HepG2 (cell line): ENCODE data around the gene MST1. TPM values are rescaled to one million over a fixed set of nuclear protein-coding genes. Genes with fewer than 3 reads are reported as not detected.

Source experiments
- ATAC-seq: fragments of 200-7000 bp; cut with Tn5 transposase; 3 replicates; pipeline ENCODE4 v1.9.1; 2020; ENCODE audit warnings: mild to moderate bottlenecking, moderate library complexity
- BruUV-seq: library from RNA; stranded (reverse); fragments of 400-500 nt; replicated peaks from 2 replicates; lab custom pipeline; 2021; lab: Mats Ljungman, UMichigan
- CTCF ChIA-PET: fragments of 300-600 bp; formaldehyde crosslinking; extraction: SDS; loops from one replicate; lab custom pipeline; 2021; ENCODE audit warnings: low total read pairs, inconsistent platforms, low intra/inter-chr PET ratio; lab: Yijun Ruan, JAX
- POLR2A ChIA-PET: fragments of 350-600 bp; sonication (Branson Sonifier 250); formaldehyde crosslinking; loops from one replicate; lab custom pipeline; 2020; ENCODE audit warnings: antibody characterized with exemption, inconsistent platforms; lab: Yijun Ruan, JAX
- DNase-seq: peaks from one replicate; pipeline ENCODE4 v3.0.0-alpha.2; 2015; ENCODE audit warnings: low spot score
- FAIRE-seq: peaks from 3 replicates; lab custom pipeline; 2011; peaks lifted over from hg19 to GRCh38; lab: Jason Lieb, UNC
- H2AFZ ChIP-seq: one replicate; pipeline ENCODE4 v1.6.1; 2011; ENCODE audit warnings: low read length, inconsistent platforms
- H3K27ac ChIP-seq: fragments of 300-600 bp; 3 replicates; pipeline ENCODE4 v1.8.0; 2011; ENCODE audit warnings: mixed run types, mild to moderate bottlenecking, mixed read lengths, low read length, inconsistent platforms; ENCODE audit not compliant: insufficient read depth; ENCODE audit errors: extremely low read length
- H3K27me3 ChIP-seq, 2 experiments: fragments of 200-600 bp in 1 of 2; 2 replicates in 1 of 2; 3 replicates in 1 of 2; pipeline versions ENCODE4 v1.6.0 to v1.8.0; 2011; ENCODE audit warnings: low read length in 2 of 2, mild to moderate bottlenecking in 2 of 2, moderate library complexity in 2 of 2, inconsistent platforms in 1 of 2; ENCODE audit not compliant: insufficient read depth in 2 of 2, control insufficient read depth in 1 of 2
- H3K36me3 ChIP-seq, 2 experiments: fragments of 200-600 bp in 1 of 2; replicated peaks in 1 of 2; 2 replicates in 1 of 2; 3 replicates in 1 of 2; pipeline versions ENCODE4 v1.5.1 to v1.8.0; 2011; ENCODE audit warnings: low read length in 2 of 2, inconsistent platforms in 1 of 2; ENCODE audit not compliant: insufficient read depth in 2 of 2, control insufficient read depth in 1 of 2
- H3K4me1 ChIP-seq: 2 replicates; pipeline ENCODE4 v1.5.1; 2012; ENCODE audit warnings: low read length, inconsistent platforms; ENCODE audit not compliant: insufficient read depth
- H3K4me2 ChIP-seq: 2 replicates; pipeline ENCODE4 v1.6.0; 2011; ENCODE audit warnings: low read depth, low read length, inconsistent platforms
- H3K4me3 ChIP-seq, 3 experiments: fragments of 200-600 bp in 1 of 3; sonication (generic), shearing (Covaris generic) in 1 of 3; replicated peaks in 1 of 3; 2 replicates each; pipeline ENCODE4 v1.5.1; 2011 to 2016; ENCODE audit warnings: low read length in 3 of 3, inconsistent platforms in 2 of 3, low read depth in 2 of 3, mild to moderate bottlenecking in 2 of 3, control low read depth in 1 of 3, mixed read lengths in 1 of 3; ENCODE audit not compliant: insufficient read depth in 1 of 3
- H3K79me2 ChIP-seq: one replicate; pipeline ENCODE4 v1.6.1; 2011; ENCODE audit warnings: low read length, inconsistent platforms; ENCODE audit not compliant: insufficient read depth
- H3K9ac ChIP-seq: 2 replicates; pipeline ENCODE4 v1.6.0; 2011; ENCODE audit warnings: mild to moderate bottlenecking, low read depth, low read length, inconsistent platforms; ENCODE audit not compliant: insufficient read depth
- H3K9me3 ChIP-seq: 2 replicates; pipeline ENCODE4 v1.5.1; 2012; ENCODE audit warnings: mild to moderate bottlenecking, low read length
- H4K20me1 ChIP-seq: 2 replicates; pipeline ENCODE4 v1.6.0; 2011; ENCODE audit warnings: inconsistent platforms, mild to moderate bottlenecking, low read length, moderate library complexity; ENCODE audit not compliant: insufficient read depth
- DNMT3B ChIP-seq: conservative IDR thresholded peaks from 2 replicates; pipeline ENCODE4 v1.6.1; 2016; ENCODE audit warnings: missing biosample characterization, control low read depth
- MBNL3 ChIP-seq: fragments of 250-450 bp; sonication (Bioruptor Pico); conservative IDR thresholded peaks from 2 replicates; pipeline ENCODE4 v1.8.0; 2022; ENCODE audit warnings: mild to moderate bottlenecking, inconsistent platforms
- NR2C2 ChIP-seq: sonication (generic); formaldehyde crosslinking; IDR thresholded peaks from 2 replicates; pipeline ENCODE4 v1.4.0; 2020; ENCODE audit warnings: missing genetic modification reagents, mild to moderate bottlenecking, moderate library complexity, borderline replicate concordance
- PHF20 ChIP-seq: sonication (generic); formaldehyde crosslinking; IDR thresholded peaks from 2 replicates; pipeline ENCODE4 v1.5.0; 2020; ENCODE audit warnings: mild to moderate bottlenecking, missing genetic modification reagents
- SRF ChIP-seq: IDR thresholded peaks from 2 replicates; pipeline ENCODE4 v1.6.1; 2011; ENCODE audit warnings: mild to moderate bottlenecking, low read depth, low read length, moderate library complexity
- TRIM24 ChIP-seq: sonication (generic); formaldehyde crosslinking; IDR thresholded peaks from 2 replicates; pipeline ENCODE4 v1.8.0; 2022; ENCODE audit warnings: mild to moderate bottlenecking, missing genetic modification reagents
- ZNF143 ChIP-seq: sonication (generic); formaldehyde crosslinking; IDR thresholded peaks from 2 replicates; pipeline ENCODE4 v1.4.0; 2020; ENCODE audit warnings: missing genetic modification reagents
- ZNF260 ChIP-seq: sonication (generic); formaldehyde crosslinking; IDR thresholded peaks from 2 replicates; pipeline ENCODE4 v1.4.0; 2020; ENCODE audit warnings: missing genetic modification reagents, low read depth, mild to moderate bottlenecking, borderline replicate concordance
- WGBS: methylation state at CpG from one replicate; pipeline ENCODE4 v1.1.6; 2017; ENCODE audit warnings: low lambda C conversion rate; 5-methylcytosine and 5-hydroxymethylcytosine counted together
- in situ Hi-C: cut with HindIII; loops from 2 replicates; pipeline ENCODE4 v1.10.0; 2017; ENCODE audit warnings: low pct_unique_long_range_greater_than_20kb; ENCODE audit not compliant: extremely low pct_ligation_motif_present
- intact Hi-C: fragments of 100-400 bp; cut with micrococcal nuclease; formaldehyde crosslinking; loops from one replicate; pipeline ENCODE4 v1.10.0; 2022; ENCODE audit not compliant: unreplicated experiment
- polyA plus RNA-seq, 8 experiments: library from polyadenylated mRNA; depleted of rRNA in 3 of 8; stranded (reverse) in 7 of 8; unstranded in 1 of 8; fragments of >200 nt; fragmentation: Illumina TruSeq in 4 of 8; extraction: Trizol in 4 of 8; gene quantifications; 2 replicates each; pipeline versions ENCODE4 v1.2.1 to v1.2.3, GENCODE V29; 2011 to 2016; ENCODE audit warnings: low read depth in 4 of 8, missing spikeins in 1 of 8, mixed read lengths in 1 of 8; ENCODE audit not compliant: insufficient read depth in 1 of 8
- total RNA-seq, 5 experiments: library from RNA; depleted of rRNA; stranded (reverse); fragments of >200 nt; fragmentation: Illumina TruSeq; extraction: Trizol; gene quantifications; 2 replicates each; pipeline ENCODE4 v1.2.3, GENCODE V29; 2016; ENCODE audit warnings: low read depth in 1 of 5
- TF ChIP-seq, protein P1 (sequence below): sonication (generic); formaldehyde crosslinking; IDR thresholded peaks from 2 replicates; pipeline ENCODE4 v1.5.1; 2020; ENCODE audit warnings: missing genetic modification reagents, mild to moderate bottlenecking, borderline replicate concordance
- TF ChIP-seq, protein P2 (sequence below): sonication (generic); formaldehyde crosslinking; IDR thresholded peaks from 2 replicates; pipeline ENCODE4 v1.5.0; 2020; ENCODE audit warnings: mild to moderate bottlenecking, missing genetic modification reagents
- TF ChIP-seq, protein P3 (sequence below): sonication (generic); formaldehyde crosslinking; IDR thresholded peaks from 2 replicates; pipeline ENCODE4 v1.4.0; 2020; ENCODE audit warnings: low read depth, mild to moderate bottlenecking, missing genetic modification reagents
- TF ChIP-seq, protein P4 (sequence below): sonication (generic); formaldehyde crosslinking; IDR thresholded peaks from 2 replicates; pipeline ENCODE4 v1.4.0; 2020; ENCODE audit warnings: missing genetic modification reagents, borderline replicate concordance

MST1 gene
- total and polyA plus RNA-seq, 2 of the 13 experiments (the other 11 are each of a cell fraction or from before 2014, with no cell fraction given) = 189 to 452 TPM

DNA sequence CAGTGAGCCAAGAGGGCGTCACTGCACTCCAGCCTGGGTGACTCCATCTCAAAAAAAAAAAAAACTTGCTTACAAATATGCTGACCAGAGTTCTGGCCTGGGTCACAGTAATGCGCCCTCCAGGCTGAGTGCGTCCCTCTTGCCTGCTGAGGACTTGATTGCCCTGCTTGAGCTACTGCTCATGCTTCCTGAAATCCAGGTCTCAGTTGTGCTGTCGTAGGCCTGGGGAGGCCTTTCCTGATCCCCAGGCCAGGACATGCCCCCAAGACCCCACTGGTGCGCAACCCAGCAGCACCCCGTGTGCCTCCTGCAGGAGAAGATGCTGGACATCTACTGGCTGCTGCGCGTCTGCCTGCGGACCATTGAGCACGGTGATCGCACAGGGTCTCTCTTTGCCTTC is 22.9 kb upstream of the MST1 start:
- in situ Hi-C loops (no loop called here), intact Hi-C loops (no loop called here)
- WGBS = 97% methylated on average over 7 of the region's 11 CpGs
- CTCF ChIA-PET = no interaction called here
- Histone ChIP-seq H3K36me3 (peaks cover 5 to 10% of the 10 kb centered on the region in 2 experiments; a peak in 4 of 5 replicates), H3K9ac (no peak overlapping the region), H3K9me3 (no peaks in the 10 kb centered on the region), H4K20me1 (no peaks in the 10 kb centered on the region), H2AFZ (no peak overlapping the region), H3K4me1 (peaks cover 23% of the 10 kb centered on the region), H3K79me2 (no peaks in the 10 kb centered on the region), H3K4me3 (no peak overlapping the region), H3K27me3 (no peaks in the 10 kb centered on the region), H3K27ac (no peak overlapping the region), H3K4me2 (no peak overlapping the region)
- no peak for FAIRE-seq
- no peak for ATAC-seq
- BruUV-seq = no TSS peak
- POLR2A ChIA-PET = no interaction called here
- no peak for DNase-seq
- TF ChIP-seq SRF = no peak
- no peak for TF ChIP-seq ZNF143 (CRISPR knock-in tag)
- TF ChIP-seq, protein P1, sequence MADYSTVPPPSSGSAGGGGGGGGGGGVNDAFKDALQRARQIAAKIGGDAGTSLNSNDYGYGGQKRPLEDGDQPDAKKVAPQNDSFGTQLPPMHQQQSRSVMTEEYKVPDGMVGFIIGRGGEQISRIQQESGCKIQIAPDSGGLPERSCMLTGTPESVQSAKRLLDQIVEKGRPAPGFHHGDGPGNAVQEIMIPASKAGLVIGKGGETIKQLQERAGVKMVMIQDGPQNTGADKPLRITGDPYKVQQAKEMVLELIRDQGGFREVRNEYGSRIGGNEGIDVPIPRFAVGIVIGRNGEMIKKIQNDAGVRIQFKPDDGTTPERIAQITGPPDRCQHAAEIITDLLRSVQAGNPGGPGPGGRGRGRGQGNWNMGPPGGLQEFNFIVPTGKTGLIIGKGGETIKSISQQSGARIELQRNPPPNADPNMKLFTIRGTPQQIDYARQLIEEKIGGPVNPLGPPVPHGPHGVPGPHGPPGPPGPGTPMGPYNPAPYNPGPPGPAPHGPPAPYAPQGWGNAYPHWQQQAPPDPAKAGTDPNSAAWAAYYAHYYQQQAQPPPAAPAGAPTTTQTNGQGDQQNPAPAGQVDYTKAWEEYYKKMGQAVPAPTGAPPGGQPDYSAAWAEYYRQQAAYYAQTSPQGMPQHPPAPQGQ = no peak
- TF ChIP-seq MBNL3 (CRISPR knock-in tag) = no peak
- TF ChIP-seq, protein P2, sequence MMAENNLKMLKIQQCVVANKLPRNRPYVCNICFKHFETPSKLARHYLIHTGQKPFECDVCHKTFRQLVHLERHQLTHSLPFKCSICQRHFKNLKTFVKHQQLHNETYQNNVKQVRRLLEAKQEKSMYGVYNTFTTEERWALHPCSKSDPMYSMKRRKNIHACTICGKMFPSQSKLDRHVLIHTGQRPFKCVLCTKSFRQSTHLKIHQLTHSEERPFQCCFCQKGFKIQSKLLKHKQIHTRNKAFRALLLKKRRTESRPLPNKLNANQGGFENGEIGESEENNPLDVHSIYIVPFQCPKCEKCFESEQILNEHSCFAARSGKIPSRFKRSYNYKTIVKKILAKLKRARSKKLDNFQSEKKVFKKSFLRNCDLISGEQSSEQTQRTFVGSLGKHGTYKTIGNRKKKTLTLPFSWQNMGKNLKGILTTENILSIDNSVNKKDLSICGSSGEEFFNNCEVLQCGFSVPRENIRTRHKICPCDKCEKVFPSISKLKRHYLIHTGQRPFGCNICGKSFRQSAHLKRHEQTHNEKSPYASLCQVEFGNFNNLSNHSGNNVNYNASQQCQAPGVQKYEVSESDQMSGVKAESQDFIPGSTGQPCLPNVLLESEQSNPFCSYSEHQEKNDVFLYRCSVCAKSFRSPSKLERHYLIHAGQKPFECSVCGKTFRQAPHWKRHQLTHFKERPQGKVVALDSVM (CRISPR knock-in tag) = no peak
- TF ChIP-seq PHF20 (CRISPR knock-in tag) = no peak
- no peak for TF ChIP-seq TRIM24
- TF ChIP-seq, protein P3, sequence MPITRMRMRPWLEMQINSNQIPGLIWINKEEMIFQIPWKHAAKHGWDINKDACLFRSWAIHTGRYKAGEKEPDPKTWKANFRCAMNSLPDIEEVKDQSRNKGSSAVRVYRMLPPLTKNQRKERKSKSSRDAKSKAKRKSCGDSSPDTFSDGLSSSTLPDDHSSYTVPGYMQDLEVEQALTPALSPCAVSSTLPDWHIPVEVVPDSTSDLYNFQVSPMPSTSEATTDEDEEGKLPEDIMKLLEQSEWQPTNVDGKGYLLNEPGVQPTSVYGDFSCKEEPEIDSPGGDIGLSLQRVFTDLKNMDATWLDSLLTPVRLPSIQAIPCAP (CRISPR knock-in tag) = no peak
- TF ChIP-seq NR2C2 = no peak
- TF ChIP-seq DNMT3B (CRISPR knock-in tag) = no peak
- TF ChIP-seq, protein P4, sequence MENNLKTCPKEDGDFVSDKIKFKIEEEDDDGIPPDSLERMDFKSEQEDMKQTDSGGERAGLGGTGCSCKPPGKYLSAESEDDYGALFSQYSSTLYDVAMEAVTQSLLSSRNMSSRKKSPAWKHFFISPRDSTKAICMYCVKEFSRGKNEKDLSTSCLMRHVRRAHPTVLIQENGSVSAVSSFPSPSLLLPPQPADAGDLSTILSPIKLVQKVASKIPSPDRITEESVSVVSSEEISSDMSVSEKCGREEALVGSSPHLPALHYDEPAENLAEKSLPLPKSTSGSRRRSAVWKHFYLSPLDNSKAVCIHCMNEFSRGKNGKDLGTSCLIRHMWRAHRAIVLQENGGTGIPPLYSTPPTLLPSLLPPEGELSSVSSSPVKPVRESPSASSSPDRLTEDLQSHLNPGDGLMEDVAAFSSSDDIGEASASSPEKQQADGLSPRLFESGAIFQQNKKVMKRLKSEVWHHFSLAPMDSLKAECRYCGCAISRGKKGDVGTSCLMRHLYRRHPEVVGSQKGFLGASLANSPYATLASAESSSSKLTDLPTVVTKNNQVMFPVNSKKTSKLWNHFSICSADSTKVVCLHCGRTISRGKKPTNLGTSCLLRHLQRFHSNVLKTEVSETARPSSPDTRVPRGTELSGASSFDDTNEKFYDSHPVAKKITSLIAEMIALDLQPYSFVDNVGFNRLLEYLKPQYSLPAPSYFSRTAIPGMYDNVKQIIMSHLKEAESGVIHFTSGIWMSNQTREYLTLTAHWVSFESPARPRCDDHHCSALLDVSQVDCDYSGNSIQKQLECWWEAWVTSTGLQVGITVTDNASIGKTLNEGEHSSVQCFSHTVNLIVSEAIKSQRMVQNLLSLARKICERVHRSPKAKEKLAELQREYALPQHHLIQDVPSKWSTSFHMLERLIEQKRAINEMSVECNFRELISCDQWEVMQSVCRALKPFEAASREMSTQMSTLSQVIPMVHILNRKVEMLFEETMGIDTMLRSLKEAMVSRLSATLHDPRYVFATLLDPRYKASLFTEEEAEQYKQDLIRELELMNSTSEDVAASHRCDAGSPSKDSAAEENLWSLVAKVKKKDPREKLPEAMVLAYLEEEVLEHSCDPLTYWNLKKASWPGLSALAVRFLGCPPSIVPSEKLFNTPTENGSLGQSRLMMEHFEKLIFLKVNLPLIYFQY (CRISPR knock-in tag) = no peak
- no peak for TF ChIP-seq ZNF260 (CRISPR knock-in tag)
